K562 (cell line): ENCODE data around the gene DDX39A. TPM values are rescaled to one million over a fixed set of nuclear protein-coding genes. Genes with fewer than 3 reads are reported as not detected.

Experiments
- CHD4 ChIP-seq: fragments of 200-600 bp; sonication (generic); IDR thresholded peaks from 3 replicates; pipeline ENCODE4 v1.6.1; 2012; ENCODE audit warnings: low read depth, mild to moderate bottlenecking, mixed read lengths, low read length, inconsistent platforms; ENCODE audit not compliant: insufficient read depth, insufficient replicate concordance, poor library complexity, severe bottlenecking
- ETV1 ChIP-seq: fragments of 450-650 bp; conservative IDR thresholded peaks from 2 replicates; pipeline ENCODE4 v1.6.1; 2016; ENCODE audit warnings: missing genetic modification characterization, control low read depth, low read depth, missing compliant biosample characterization
- FOXP1 ChIP-seq: sonication (generic); formaldehyde crosslinking; IDR thresholded peaks from 2 replicates; pipeline ENCODE4 v1.8.0; 2022; ENCODE audit warnings: mild to moderate bottlenecking, missing genetic modification reagents
- GABPB1 ChIP-seq: sonication (generic); formaldehyde crosslinking; IDR thresholded peaks from 2 replicates; pipeline ENCODE4 v1.8.0; 2022; ENCODE audit warnings: mild to moderate bottlenecking, missing genetic modification reagents
- HDAC6 ChIP-seq: IDR thresholded peaks from 2 replicates; pipeline ENCODE4 v1.6.1; 2012; ENCODE audit warnings: low read depth, mild to moderate bottlenecking, control low read depth, inconsistent platforms, low read length, moderate library complexity
- LEF1 ChIP-seq: fragments of 450-650 bp; IDR thresholded peaks from 2 replicates; pipeline ENCODE4 v1.6.1; 2016; ENCODE audit warnings: mild to moderate bottlenecking
- NFATC3 ChIP-seq: fragments of 450-650 bp; IDR thresholded peaks from 2 replicates; pipeline ENCODE4 v1.6.1; 2017; ENCODE audit warnings: mild to moderate bottlenecking
- NRF1 ChIP-seq, 2 experiments: fragments of 450-650 bp; IDR thresholded peaks in 1 of 2; conservative IDR thresholded peaks in 1 of 2; 2 replicates each; pipeline ENCODE4 v1.6.1; 2014; ENCODE audit warnings: mild to moderate bottlenecking in 2 of 2
- POLR2G ChIP-seq: fragments of 200-400 bp; formaldehyde crosslinking; IDR thresholded peaks from 2 replicates; pipeline ENCODE4 v1.6.1; 2017; ENCODE audit warnings: low read depth, mild to moderate bottlenecking, antibody characterized with exemption, low read length, moderate library complexity
- PRMT5 ChIP-seq: sonication (generic); formaldehyde crosslinking; IDR thresholded peaks from 2 replicates; pipeline ENCODE4 v1.5.0; 2020; ENCODE audit warnings: missing genetic modification reagents
- SMAD4 ChIP-seq: fragments of 250-450 bp; sonication (Bioruptor Pico); conservative IDR thresholded peaks from 2 replicates; pipeline ENCODE4 v1.8.0; 2021; ENCODE audit warnings: inconsistent platforms, mild to moderate bottlenecking, moderate library complexity
- SMARCA4 ChIP-seq: fragments of 450-650 bp; IDR thresholded peaks from 2 replicates; pipeline ENCODE4 v1.6.1; 2016
- TBP ChIP-seq: optimal IDR thresholded peaks from 2 replicates; pipeline ENCODE3; 2011; ENCODE audit warnings: low read depth, low read length, improper control_type of control experiment
- TCF3 ChIP-seq: sonication (generic); formaldehyde crosslinking; IDR thresholded peaks from 2 replicates; pipeline ENCODE4 v1.4.0; 2020; ENCODE audit warnings: mild to moderate bottlenecking, missing genetic modification reagents
- TEAD2 ChIP-seq: fragments of 450-650 bp; IDR thresholded peaks from 2 replicates; pipeline ENCODE4 v1.6.1; 2016; ENCODE audit warnings: missing genetic modification characterization, control low read depth, missing compliant biosample characterization
- TEAD4 ChIP-seq, 2 experiments: sonication (generic) in 1 of 2; formaldehyde crosslinking in 1 of 2; IDR thresholded peaks; 2 replicates each; pipeline versions ENCODE4 v1.6.1 to v1.8.0; 2012 to 2022; ENCODE audit warnings: borderline replicate concordance in 1 of 2, inconsistent platforms in 1 of 2, low read length in 1 of 2, mild to moderate bottlenecking in 1 of 2, missing genetic modification reagents in 1 of 2
- TOE1 ChIP-seq, 2 experiments: fragments of 450-650 bp in 1 of 2; sonication (generic) in 1 of 2; formaldehyde crosslinking in 1 of 2; IDR thresholded peaks; 2 replicates each; pipeline versions ENCODE4 v1.7.1 to v1.8.0; 2016 to 2022; ENCODE audit warnings: borderline replicate concordance in 2 of 2, mild to moderate bottlenecking in 2 of 2, antibody characterized with exemption in 1 of 2, inconsistent platforms in 1 of 2, low read depth in 1 of 2, missing genetic modification reagents in 1 of 2, moderate library complexity in 1 of 2
- U2AF1 ChIP-seq: fragments of 200-400 bp; formaldehyde crosslinking; optimal IDR thresholded peaks from 2 replicates; pipeline ENCODE3; 2017; ENCODE audit warnings: mild to moderate bottlenecking, low read depth, low read length, moderate library complexity
- ZFP30 ChIP-seq: fragments of 250-450 bp; sonication (Bioruptor Pico); IDR thresholded peaks from 2 replicates; pipeline ENCODE4 v1.8.0; 2022; ENCODE audit warnings: moderate library complexity, mild to moderate bottlenecking, inconsistent platforms, borderline replicate concordance
- ZKSCAN8 ChIP-seq: fragments of 200-800 bp; sonication (Bioruptor generic); IDR thresholded peaks from 2 replicates; pipeline ENCODE4 v1.6.1; 2016; ENCODE audit warnings: missing genetic modification characterization, missing compliant biosample characterization
- polyA plus RNA-seq, 8 experiments: library from polyadenylated mRNA; depleted of rRNA in 4 of 8; stranded (reverse) in 5 of 8; unstranded in 3 of 8; fragments of >200 nt; fragmentation: Nextera tagmentation in 2 of 8; fragmentation: Illumina TruSeq in 1 of 8; extraction: Ambion mirVana in 2 of 8; extraction: Trizol in 1 of 8; gene quantifications; 2 replicates each; pipeline versions ENCODE4 v1.2.1 to v1.2.3, GENCODE V29; 2011 to 2014; ENCODE audit warnings: inconsistent platforms in 1 of 8, missing spikeins in 1 of 8
- total RNA-seq, 7 experiments: library from RNA; depleted of rRNA in 6 of 7; stranded (reverse); fragments of >200 nt in 6 of 7; fragmentation: Illumina TruSeq in 2 of 7; extraction: Trizol in 2 of 7; gene quantifications; 2 replicates each; pipeline versions ENCODE4 v1.2.1 to v1.2.3, GENCODE V29; 2011 to 2021; ENCODE audit warnings: low replicate concordance in 1 of 7
- TF ChIP-seq, protein P1 (sequence below): fragments of 250-450 bp; sonication (Bioruptor Pico); IDR thresholded peaks from 2 replicates; pipeline ENCODE4 v1.9.0; 2021; ENCODE audit warnings: mild to moderate bottlenecking, inconsistent platforms
- TF ChIP-seq, protein P2 (sequence below): sonication (generic); formaldehyde crosslinking; IDR thresholded peaks from 2 replicates; pipeline ENCODE4 v1.8.1; 2023; ENCODE audit warnings: mild to moderate bottlenecking, missing genetic modification reagents

Gene DDX39A
- total and polyA plus RNA-seq, 9 of the 15 experiments (the other 6 are each of a cell fraction or from before 2014, with no cell fraction given) = 90.3 to 250 (median 188) TPM

DNA sequence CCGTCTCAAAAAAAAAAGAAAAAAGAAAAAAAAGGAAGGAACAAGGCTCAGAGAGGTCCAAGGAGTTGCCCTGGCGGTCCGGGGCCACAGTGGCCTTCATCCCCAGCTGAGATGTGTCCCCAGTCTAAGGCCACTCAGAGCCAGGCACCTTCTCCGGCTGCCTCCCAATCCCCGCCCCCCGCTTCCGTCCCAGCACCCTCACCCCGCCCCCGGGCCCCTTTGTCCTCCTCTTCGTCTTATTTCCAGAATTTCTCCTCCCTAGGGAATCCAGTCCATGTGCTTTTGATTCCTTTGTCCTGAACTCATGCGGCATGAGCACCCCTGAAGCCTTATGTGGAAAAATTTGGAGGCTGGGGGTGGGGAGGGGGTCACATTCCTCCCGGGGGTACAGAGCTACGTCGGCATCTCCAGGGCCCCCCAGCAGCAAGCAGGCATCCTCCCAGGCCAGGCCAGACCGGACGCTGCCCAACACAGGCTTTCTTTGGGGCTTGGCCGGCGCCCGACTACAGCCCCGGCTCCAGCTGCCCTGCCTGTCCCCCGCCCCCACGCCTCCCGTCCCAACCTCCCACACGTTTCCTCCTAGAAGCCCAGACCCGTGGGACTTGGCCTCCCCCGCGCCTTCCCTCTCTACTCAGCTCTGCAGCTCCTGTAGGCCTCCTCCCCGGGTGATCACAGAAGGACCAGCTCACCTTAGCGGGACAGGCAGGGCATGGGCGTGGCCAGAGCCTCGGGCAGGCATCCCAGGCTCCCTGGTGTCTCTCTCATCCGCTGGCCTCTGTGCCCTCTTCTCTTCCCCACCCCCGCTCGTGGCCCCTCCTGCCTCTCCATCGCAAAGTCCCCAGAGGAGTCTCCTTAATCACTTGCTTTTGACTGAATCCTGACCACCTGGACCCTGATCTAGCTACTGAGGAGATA, 55.7 kb downstream of the DDX39A start (continued):
- TF ChIP-seq TOE1 (IDR thresholded peaks at IDR 0.05; ENCODE audit: borderline replicate concordance) = peak; percentile 23; the same call in 1 of the 2 replicates
- TF ChIP-seq TOE1 (CRISPR knock-in tag; IDR thresholded peaks at IDR 0.05; ENCODE audit: borderline replicate concordance, low read depth) = no peak
- peak; percentile 65; the same call in 1 of the 2 replicates for TF ChIP-seq SMARCA4
- TF ChIP-seq, protein P1, sequence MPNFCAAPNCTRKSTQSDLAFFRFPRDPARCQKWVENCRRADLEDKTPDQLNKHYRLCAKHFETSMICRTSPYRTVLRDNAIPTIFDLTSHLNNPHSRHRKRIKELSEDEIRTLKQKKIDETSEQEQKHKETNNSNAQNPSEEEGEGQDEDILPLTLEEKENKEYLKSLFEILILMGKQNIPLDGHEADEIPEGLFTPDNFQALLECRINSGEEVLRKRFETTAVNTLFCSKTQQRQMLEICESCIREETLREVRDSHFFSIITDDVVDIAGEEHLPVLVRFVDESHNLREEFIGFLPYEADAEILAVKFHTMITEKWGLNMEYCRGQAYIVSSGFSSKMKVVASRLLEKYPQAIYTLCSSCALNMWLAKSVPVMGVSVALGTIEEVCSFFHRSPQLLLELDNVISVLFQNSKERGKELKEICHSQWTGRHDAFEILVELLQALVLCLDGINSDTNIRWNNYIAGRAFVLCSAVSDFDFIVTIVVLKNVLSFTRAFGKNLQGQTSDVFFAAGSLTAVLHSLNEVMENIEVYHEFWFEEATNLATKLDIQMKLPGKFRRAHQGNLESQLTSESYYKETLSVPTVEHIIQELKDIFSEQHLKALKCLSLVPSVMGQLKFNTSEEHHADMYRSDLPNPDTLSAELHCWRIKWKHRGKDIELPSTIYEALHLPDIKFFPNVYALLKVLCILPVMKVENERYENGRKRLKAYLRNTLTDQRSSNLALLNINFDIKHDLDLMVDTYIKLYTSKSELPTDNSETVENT (CRISPR knock-in tag) = no peak
- TF ChIP-seq ZFP30 (CRISPR knock-in tag) = no peak
- peak; percentile 49; the same call in 1 of the 2 replicates for TF ChIP-seq TCF3 (CRISPR knock-in tag)
- no peak for TF ChIP-seq CHD4
- peak; percentile 84 for TF ChIP-seq TBP
- TF ChIP-seq, protein P2, sequence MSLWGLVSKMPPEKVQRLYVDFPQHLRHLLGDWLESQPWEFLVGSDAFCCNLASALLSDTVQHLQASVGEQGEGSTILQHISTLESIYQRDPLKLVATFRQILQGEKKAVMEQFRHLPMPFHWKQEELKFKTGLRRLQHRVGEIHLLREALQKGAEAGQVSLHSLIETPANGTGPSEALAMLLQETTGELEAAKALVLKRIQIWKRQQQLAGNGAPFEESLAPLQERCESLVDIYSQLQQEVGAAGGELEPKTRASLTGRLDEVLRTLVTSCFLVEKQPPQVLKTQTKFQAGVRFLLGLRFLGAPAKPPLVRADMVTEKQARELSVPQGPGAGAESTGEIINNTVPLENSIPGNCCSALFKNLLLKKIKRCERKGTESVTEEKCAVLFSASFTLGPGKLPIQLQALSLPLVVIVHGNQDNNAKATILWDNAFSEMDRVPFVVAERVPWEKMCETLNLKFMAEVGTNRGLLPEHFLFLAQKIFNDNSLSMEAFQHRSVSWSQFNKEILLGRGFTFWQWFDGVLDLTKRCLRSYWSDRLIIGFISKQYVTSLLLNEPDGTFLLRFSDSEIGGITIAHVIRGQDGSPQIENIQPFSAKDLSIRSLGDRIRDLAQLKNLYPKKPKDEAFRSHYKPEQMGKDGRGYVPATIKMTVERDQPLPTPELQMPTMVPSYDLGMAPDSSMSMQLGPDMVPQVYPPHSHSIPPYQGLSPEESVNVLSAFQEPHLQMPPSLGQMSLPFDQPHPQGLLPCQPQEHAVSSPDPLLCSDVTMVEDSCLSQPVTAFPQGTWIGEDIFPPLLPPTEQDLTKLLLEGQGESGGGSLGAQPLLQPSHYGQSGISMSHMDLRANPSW (CRISPR knock-in tag) = no peak
- TF ChIP-seq HDAC6 = no peak
- TF ChIP-seq FOXP1 = no peak
- TF ChIP-seq ETV1 = peak; percentile 33; the same call in 1 of the 2 replicates
- no peak for TF ChIP-seq NFATC3
- no peak for TF ChIP-seq ZKSCAN8 (CRISPR knock-in tag)
- peak; percentile 55; the same call in 1 of the 2 replicates for TF ChIP-seq TEAD4 (IDR thresholded peaks at IDR 0.05; ENCODE audit: low read length)
- TF ChIP-seq TEAD4 (CRISPR knock-in tag; IDR thresholded peaks at IDR 0.05; ENCODE audit: borderline replicate concordance) = no peak
- no peak for TF ChIP-seq U2AF1
- peak; percentile 88 for TF ChIP-seq SMAD4 (CRISPR knock-in tag)
- TF ChIP-seq TEAD2 (tag) = no peak
- peak; percentile 90 for TF ChIP-seq LEF1
- peak; percentile 48 to 58; a peak in 3 of 4 replicates for TF ChIP-seq NRF1 (conservative IDR thresholded peaks at IDR 0.05 in 1 of 2, IDR thresholded peaks at IDR 0.05 in 1 of 2)
- TF ChIP-seq GABPB1 (CRISPR knock-in tag) = peak; percentile 24; the same call in 1 of the 2 replicates
- TF ChIP-seq POLR2G = peak; percentile 80
- no peak for TF ChIP-seq PRMT5 (CRISPR knock-in tag)
